Measurements from ENCODE around the gene NOS1AP.
A peak's percentile ranks its signal among the peaks of the same experiment; 100 is the strongest.
"Not testable (repeated sequence)": the region's sequence is repeated elsewhere in the genome, so short reads cannot be mapped to it uniquely, and the experiment has no call there.

Gene NOS1AP

DNA sequence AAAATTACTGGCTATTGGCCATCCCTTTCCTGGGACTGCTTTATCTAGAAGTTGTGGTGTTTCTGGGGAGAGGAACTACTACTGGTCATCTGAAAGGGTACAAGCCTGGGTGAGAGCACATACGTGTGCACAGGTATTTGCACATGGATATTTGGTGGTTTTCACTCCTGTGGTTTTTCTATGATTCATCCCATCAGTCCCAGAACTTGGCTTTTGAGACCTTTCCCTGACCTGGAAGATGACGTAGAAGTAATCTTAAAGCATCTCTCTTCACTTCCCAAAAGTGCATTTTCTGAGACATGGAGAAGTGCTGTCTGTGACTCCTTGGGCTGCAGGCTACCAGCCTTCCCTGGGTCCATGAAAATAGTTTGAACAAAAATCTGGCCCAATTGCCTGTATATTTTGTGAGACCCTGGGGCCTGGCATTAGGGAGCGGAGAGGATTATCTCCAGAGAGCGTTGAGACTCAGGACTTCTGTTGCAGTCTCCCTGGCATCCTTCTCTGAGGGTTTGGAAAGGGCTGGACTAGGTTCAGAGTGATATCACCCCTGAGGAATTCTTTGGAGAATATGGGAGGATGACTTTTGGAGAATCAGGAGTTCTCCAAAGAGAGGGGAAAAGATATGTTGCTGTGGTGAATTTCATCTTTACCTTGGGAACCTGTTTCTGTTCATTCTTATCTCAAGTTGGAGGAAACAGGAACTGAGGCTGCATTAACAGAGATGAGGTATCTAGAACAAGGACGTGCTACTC is 130.8 kb downstream of the NOS1AP start:
- DNase-seq: no peak
- no peak overlapping the region for H3K27ac Mint-ChIP-seq
- H3K9me3 Mint-ChIP-seq: peaks cover 3% of the 10 kb centered on the region in 2 donors
- H3K4me1 Mint-ChIP-seq: no peaks in the 10 kb centered on the region
- H3K27me3 Mint-ChIP-seq: peaks cover 19 to 24% of the 10 kb centered on the region in 2 donors
- no peak for ATAC-seq (replicated peaks)
- H3K4me3 Mint-ChIP-seq: no peak overlapping the region
- no peaks in the 10 kb centered on the region for H3K36me3 Mint-ChIP-seq

DNA sequence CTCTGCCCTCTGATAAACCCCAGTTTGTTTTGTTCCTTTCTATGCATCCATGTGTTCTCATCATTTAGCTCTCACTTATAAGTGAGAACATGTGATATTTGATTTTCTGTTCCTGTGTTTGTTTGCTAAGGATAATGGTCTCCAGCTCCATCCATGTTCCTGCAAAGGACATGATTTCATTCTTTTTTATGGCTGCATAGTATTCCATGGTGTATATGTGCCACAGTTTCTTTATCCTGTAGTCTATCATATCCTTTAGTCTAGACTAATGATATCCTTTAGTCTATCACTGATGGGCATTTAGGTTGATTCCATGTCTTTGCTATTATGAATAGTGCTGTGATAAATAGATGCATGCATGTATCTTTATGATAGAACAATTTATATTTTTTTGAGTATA is 131.6 kb downstream of the NOS1AP start:
- DNase-seq; ATAC-seq (replicated peaks); H3K9me3 Mint-ChIP-seq; H3K27ac Mint-ChIP-seq; H3K36me3 Mint-ChIP-seq; H3K4me1 Mint-ChIP-seq; H3K4me3 Mint-ChIP-seq: not testable (repeated sequence)
- peaks cover 14 to 19% of the 10 kb centered on the region in 2 donors for H3K27me3 Mint-ChIP-seq

DNA sequence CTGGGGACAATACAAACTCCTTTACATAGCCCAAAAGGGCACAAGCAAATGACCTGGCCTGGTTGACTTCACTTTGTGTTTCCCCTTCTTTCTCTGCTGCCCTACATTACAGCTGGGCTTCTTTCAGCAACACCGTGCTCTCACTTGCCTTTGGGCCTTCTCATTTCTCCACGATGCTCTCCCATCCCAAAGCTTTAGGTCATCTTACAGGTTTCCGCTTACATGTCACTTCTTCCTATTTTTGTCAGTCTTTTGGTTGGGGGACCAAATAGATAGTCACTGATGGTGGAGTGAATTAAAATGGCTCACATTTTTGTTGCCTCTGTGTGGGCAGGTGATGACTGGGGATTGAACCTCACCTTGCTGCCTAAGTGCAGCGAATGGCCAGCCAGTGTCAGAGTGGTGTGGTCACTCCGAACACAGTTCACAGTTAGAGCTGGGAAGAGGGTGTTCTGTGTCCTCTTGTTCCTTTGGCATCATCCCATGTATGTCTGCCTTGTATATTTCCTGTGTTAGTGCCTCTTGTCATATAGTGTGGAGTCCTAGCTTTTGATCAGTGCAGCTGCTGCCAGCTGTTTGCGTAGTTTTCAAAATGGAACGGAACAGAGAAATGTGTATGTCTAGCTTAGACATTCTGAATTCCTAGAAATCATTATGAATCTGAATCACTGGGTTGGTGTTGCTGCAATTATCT is 134.8 kb downstream of the NOS1AP start:
- no peak overlapping the region for H3K27ac Mint-ChIP-seq
- no peak overlapping the region for H3K4me3 Mint-ChIP-seq
- H3K4me1 Mint-ChIP-seq: no peaks in the 10 kb centered on the region
- ATAC-seq (replicated peaks) (peak in 1 of 2 donors; percentile 12), DNase-seq (no peak)
- no peaks in the 10 kb centered on the region for H3K36me3 Mint-ChIP-seq
- peaks cover 9 to 19% of the 10 kb centered on the region in 2 donors for H3K27me3 Mint-ChIP-seq
- H3K9me3 Mint-ChIP-seq: peaks cover 3% of the 10 kb centered on the region in 2 donors

DNA sequence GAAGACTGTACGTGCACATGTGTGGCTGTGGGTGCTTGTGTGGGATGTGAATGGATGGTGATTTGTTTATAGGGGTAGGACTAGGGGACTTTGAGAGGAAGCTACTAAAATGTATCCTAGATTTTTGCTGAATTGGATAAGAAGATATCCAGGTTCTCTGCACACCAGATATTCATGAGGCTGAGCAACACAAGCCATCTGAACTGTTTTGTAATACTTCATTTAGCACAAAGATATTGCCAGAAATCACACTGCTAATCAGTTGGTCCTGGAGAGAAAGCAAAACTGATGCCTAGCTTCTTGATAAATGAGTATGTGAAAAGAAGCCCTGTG is 135.3 kb downstream of the NOS1AP start:
- H3K4me3 Mint-ChIP-seq: no peak overlapping the region

DNA sequence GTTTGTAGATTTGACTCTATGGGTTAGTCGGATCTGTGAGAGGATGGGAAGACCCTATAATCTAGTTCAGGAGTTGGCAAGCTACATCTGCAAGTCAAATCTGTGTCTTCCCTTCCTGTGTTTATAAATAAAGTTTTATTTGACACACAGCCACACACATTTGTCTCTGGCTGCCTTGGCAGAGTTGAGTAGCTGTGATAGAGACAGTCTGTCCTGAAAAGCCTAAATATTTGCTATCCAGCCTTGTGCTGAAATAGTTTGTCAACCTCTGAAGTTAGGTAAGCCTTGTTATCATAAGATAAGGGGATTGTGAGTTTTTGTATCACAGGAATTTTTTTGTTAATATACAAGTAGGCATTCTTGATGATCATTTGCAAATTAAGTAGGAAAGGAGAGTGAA is 136.8 kb downstream of the NOS1AP start:
- H3K4me3 Mint-ChIP-seq: no peak overlapping the region
- H3K27ac Mint-ChIP-seq: no peak overlapping the region
- peaks cover 3% of the 10 kb centered on the region in 2 donors for H3K9me3 Mint-ChIP-seq
- H3K36me3 Mint-ChIP-seq: no peaks in the 10 kb centered on the region
- DNase-seq (no peak), ATAC-seq (replicated peaks) (no peak)
- H3K4me1 Mint-ChIP-seq: no peaks in the 10 kb centered on the region
- H3K27me3 Mint-ChIP-seq: peaks cover 18 to 21% of the 10 kb centered on the region in 2 donors

More for the DNA sequence above, 135.3 kb downstream of the NOS1AP start:
- H3K27ac Mint-ChIP-seq: no peak overlapping the region
- H3K36me3 Mint-ChIP-seq: no peaks in the 10 kb centered on the region
- H3K27me3 Mint-ChIP-seq: peaks cover 9 to 21% of the 10 kb centered on the region in 2 donors
- H3K4me1 Mint-ChIP-seq: no peaks in the 10 kb centered on the region
- peaks cover 3% of the 10 kb centered on the region in 2 donors for H3K9me3 Mint-ChIP-seq
- DNase-seq (no peak), ATAC-seq (replicated peaks) (no peak)

DNA sequence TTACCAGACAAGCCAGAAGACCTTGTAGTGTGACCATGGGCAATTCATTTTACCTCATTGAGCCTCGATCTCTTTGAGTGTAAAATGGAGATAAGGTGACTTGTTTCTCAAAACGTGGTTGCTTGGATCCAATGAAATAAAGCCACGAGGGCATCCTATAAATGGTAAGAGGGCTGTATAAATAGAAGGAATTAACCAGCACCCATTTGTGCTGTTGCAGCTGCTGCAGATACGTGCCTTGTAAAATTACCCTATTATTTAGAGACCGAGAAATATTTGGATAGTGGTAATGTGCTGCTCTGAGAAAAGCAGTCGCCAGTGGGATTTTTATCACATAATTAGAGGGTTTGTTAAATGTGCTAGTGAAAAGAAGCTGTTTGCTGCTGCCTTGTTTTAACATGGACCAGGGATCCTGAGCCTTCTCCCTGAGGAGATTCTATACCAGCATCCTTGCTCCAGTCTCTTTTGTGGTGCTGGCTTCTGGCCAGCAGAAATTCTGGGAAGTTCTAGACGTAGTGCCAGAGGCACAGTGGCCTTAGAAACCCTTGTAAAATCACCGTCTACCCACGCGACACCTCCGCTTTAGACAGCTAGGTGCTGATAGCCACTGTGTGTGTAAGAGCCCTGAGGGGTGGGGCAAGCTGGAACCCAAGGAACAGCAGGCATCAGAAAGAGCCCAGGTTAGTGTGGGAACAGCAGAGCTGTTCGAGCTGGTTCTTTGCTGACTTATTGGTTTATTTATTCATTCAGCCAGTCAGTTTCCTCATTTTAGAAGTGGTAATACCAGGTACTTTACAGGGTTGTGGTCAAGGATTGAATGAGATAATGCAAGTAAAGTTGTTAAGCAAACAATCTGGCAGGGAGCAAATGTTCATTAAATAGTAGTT is 137.5 kb downstream of the NOS1AP start:
- no peaks in the 10 kb centered on the region for H3K9me3 Mint-ChIP-seq
- H3K36me3 Mint-ChIP-seq: no peaks in the 10 kb centered on the region
- H3K27me3 Mint-ChIP-seq: peaks cover 17 to 20% of the 10 kb centered on the region in 2 donors
- no peak overlapping the region for H3K27ac Mint-ChIP-seq
- no peaks in the 10 kb centered on the region for H3K4me1 Mint-ChIP-seq
- no peak for DNase-seq
- no peak for ATAC-seq (replicated peaks)
- H3K4me3 Mint-ChIP-seq: no peak overlapping the region

DNA sequence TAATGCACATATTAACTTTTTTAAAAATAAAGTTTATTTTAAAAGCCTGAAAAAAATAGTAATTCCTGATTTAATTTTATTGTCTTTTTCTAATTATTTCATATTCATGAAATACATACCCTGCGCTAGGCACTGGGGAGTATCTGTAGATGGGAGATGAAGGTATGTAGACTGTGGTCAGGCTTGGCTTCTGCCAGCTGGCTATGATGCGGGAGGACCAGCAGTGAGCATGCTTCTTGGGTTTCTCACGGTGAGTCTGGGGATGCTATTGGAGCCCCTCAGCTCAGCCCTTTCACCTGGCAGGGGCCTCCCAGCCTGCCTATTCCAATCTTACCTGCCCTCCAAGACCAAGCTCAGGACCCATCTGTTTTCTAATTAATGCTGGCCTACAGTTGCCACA is 138.4 kb downstream of the NOS1AP start:
- no peaks in the 10 kb centered on the region for H3K4me1 Mint-ChIP-seq
- peaks cover 15 to 20% of the 10 kb centered on the region in 2 donors for H3K27me3 Mint-ChIP-seq
- no peak for DNase-seq
- no peak for ATAC-seq (replicated peaks)
- no peaks in the 10 kb centered on the region for H3K36me3 Mint-ChIP-seq
- H3K27ac Mint-ChIP-seq: no peak overlapping the region
- no peak overlapping the region for H3K4me3 Mint-ChIP-seq
- no peaks in the 10 kb centered on the region for H3K9me3 Mint-ChIP-seq

DNA sequence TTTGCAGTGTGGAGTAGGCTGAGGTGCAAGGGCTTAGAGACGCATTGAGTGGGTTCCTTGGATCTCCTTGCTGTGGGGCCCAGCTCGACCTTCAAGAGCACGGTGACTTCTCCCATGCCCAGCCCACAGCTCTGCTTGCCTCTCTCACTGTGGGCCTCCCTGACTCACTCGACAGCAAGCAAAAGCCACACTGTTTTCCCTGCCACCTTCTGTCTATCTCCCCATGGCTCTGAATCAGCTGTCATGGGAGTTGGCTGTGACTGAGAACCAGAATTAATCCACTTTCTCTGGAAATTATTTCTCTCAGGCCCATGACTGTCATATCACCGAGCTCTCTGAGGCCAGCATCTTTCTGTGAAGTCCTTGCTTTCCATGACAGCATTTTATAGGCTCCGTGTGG is 140.7 kb downstream of the NOS1AP start:
- Mint-ChIP-seq H3K4me3 (no peak overlapping the region), H3K27ac (no peak overlapping the region), H3K36me3 (no peaks in the 10 kb centered on the region), H3K4me1 (no peaks in the 10 kb centered on the region), H3K27me3 (peaks cover 10 to 23% of the 10 kb centered on the region in 2 donors), H3K9me3 (no peaks in the 10 kb centered on the region)
- ATAC-seq (replicated peaks) (no peak), DNase-seq (no peak)

DNA sequence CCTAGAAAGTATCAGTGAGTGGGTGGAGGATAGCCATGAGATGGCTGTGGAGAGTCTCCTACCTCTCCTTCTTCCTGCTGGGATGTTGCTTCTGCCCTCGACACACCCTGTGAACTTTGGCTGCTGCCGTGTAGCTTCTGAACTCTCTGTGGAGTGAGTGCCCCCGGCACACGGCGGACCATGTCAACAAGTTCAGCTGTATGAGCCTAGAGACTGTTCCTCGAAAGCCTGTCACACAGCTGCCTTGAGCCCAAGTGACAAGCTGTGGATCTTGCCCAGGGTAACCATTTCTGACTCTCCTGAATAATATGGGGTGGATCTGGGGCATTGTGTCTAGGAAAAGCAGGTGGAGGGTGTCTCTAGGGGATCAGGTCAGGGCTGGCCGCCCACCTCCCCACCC is 143.2 kb downstream of the NOS1AP start:
- H3K4me3 Mint-ChIP-seq: no peak overlapping the region
- ATAC-seq (replicated peaks) (no peak), DNase-seq (no peak)
- H3K4me1 Mint-ChIP-seq: no peaks in the 10 kb centered on the region
- H3K27ac Mint-ChIP-seq: no peak overlapping the region
- no peaks in the 10 kb centered on the region for H3K9me3 Mint-ChIP-seq
- peaks cover 14 to 31% of the 10 kb centered on the region in 2 donors for H3K27me3 Mint-ChIP-seq
- no peaks in the 10 kb centered on the region for H3K36me3 Mint-ChIP-seq

DNA sequence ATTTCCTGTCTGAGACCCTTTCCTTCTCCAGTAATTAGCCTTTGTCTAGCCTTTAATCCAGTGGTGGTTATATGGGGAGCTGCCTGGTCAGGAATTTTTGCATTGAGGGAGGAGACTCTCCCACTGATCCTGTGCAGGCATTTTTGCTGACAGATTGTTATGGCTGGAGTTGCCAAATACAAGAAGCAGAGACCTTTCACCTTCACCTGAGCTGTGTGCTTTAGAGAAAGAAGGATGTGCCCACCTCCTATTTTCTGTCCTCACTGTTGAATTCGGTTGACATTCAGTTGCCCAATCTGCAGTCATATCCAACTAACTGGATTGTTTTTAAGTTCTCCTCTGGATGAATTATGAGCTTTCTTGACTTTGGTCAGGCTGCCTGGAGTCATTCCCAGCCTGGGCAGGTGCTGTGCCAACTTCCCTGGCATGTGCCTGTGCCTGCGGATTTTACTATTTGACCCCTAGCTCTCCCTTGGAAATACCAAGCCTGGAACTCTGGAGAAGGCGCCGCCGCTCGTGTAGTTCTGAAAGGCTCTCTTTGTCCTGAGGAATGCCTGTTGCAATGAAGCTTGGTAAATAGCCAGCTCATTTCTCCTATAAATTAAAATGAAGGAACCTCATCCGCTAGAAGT is 143.9 kb downstream of the NOS1AP start:
- DNase-seq (no peak), ATAC-seq (replicated peaks) (no peak)
- Mint-ChIP-seq H3K36me3 (no peaks in the 10 kb centered on the region), H3K9me3 (no peaks in the 10 kb centered on the region), H3K27ac (no peak overlapping the region), H3K4me1 (no peaks in the 10 kb centered on the region), H3K4me3 (no peak overlapping the region), H3K27me3 (peaks cover 14 to 33% of the 10 kb centered on the region in 2 donors)

DNA sequence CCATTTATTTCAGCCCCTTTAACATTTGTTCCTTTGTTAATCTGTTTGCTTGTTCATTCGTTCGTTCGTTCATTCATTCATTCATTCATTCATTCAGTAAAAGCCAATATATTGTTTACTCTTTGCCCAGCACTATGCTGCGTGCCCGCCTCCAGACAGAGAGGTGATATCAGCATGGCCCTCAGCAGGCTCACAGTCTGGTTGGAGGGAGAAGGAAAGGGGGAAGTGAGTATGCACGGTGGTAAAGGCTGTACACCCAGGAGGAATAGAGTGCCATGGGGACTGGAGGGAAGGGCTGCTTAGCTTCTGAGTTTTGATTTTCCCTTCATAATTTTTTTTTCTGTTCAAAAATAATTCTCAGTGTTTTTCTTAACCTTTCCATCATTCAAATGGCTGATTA is 144.7 kb downstream of the NOS1AP start:
- Mint-ChIP-seq H3K4me3 (no peak overlapping the region), H3K27ac (no peak overlapping the region), H3K4me1 (no peaks in the 10 kb centered on the region), H3K27me3 (peaks cover 12 to 33% of the 10 kb centered on the region in 2 donors), H3K36me3 (no peaks in the 10 kb centered on the region), H3K9me3 (no peaks in the 10 kb centered on the region)
- ATAC-seq (replicated peaks): peak in 1 of 2 donors; percentile 60
- no peak for DNase-seq

DNA sequence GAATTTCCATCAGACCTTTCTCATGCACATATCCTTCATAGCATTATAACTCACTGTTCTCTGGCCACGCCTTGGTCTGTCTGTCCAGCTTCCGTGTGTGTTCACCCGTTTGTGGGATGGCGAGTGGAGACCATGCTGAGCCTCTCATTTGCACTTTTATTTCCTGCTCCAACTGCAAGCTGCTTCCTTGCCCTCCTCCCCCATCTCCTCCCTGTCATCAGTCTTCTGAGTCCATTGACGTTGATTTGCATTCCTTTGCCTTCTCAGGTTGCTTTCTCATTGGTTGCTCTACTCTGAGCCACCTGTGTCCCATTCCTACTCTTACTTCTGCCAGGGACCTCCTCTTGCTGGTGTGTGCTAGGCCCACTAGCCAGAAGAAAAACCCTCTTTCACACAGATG is 146.4 kb downstream of the NOS1AP start:
- no peak overlapping the region for H3K4me3 Mint-ChIP-seq
- DNase-seq: no peak
- H3K27ac Mint-ChIP-seq: no peak overlapping the region
- no peaks in the 10 kb centered on the region for H3K36me3 Mint-ChIP-seq
- H3K9me3 Mint-ChIP-seq: no peaks in the 10 kb centered on the region
- peaks cover 14 to 36% of the 10 kb centered on the region in 2 donors for H3K27me3 Mint-ChIP-seq
- ATAC-seq (replicated peaks): no peak
- no peaks in the 10 kb centered on the region for H3K4me1 Mint-ChIP-seq

DNA sequence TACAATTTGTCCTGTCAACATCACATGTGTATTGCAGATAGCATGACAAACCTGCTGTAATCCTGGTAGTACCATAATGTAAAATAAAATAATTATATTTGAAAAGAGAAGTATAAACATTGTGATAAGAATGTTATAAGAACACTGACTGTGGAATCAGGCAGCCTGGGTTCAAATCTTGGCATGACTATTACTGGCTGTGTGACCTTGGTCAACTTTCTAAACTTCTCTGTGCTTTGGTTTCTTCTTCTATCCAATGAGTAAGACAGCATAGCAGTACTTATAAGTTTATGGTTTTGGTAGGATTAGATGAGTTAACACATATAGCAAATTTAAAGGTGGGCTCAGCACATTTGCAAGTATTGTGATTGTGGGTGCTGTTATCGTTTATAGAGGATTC is 147.1 kb downstream of the NOS1AP start:
- Mint-ChIP-seq H3K36me3 (no peaks in the 10 kb centered on the region), H3K9me3 (no peaks in the 10 kb centered on the region), H3K4me1 (no peaks in the 10 kb centered on the region), H3K27ac (no peak overlapping the region), H3K27me3 (peaks cover 18 to 32% of the 10 kb centered on the region in 2 donors), H3K4me3 (no peak overlapping the region)
- DNase-seq: no peak
- no peak for ATAC-seq (replicated peaks)

DNA sequence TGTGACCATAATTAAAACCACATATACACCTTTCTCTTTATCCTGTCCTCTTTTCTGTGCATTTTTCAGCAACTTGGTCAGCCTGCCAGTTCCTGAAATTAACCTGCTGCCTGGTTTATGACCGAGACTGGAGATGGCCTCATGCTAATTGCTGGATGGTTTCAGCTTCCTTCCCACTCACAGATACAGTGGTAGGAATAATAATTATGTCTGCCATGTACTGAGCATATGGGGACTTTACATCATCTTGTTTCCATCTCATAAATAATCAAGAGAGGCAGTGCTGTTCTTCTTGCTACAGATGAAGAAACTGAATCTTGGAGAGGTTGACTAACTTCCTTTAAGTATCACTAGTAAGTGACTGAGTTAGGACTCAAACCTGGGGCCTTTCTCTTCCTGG is 148.2 kb downstream of the NOS1AP start:
- Mint-ChIP-seq H3K9me3 (no peaks in the 10 kb centered on the region), H3K27me3 (peaks cover 21 to 31% of the 10 kb centered on the region in 2 donors), H3K4me3 (no peak overlapping the region), H3K36me3 (no peaks in the 10 kb centered on the region), H3K27ac (no peak overlapping the region), H3K4me1 (no peaks in the 10 kb centered on the region)
- ATAC-seq (replicated peaks) (no peak), DNase-seq (no peak)
